Activated CD8-positive, alpha-beta memory T cell treated with anti-CD3 and anti-CD28 coated beads for 36 hours (primary cell): ENCODE measurements around the gene HLA-DMB. TPM values are rescaled to one million over a fixed set of nuclear protein-coding genes. Genes with fewer than 3 reads are reported as not detected.

Experiments used
- CTCF ChIA-PET: fragments of 350-600 bp; sonication (Branson Sonifier 250); formaldehyde crosslinking; loops from one replicate; lab custom pipeline; 2021; ENCODE audit warnings: antibody characterized with exemption; lab: Charles Lee
- POLR2A ChIA-PET: fragments of 350-600 bp; sonication (Branson Sonifier 250); formaldehyde crosslinking; loops from one replicate; lab custom pipeline; 2021; ENCODE audit warnings: antibody characterized with exemption; lab: Charles Lee
- total RNA-seq, 2 experiments: library from RNA; stranded (reverse); gene quantifications; one replicate each; pipeline ENCODE4 v1.2.3, GENCODE V29; 2021

Gene HLA-DMB
- total RNA-seq, 2 experiments from 2014 or later = 2.2 to 2.6 TPM

- POLR2A ChIA-PET = no interaction called here
Measured at GRCh38 chr6:32903952-32904351, 36.9 kb downstream of the HLA-DMB start.

DNA sequence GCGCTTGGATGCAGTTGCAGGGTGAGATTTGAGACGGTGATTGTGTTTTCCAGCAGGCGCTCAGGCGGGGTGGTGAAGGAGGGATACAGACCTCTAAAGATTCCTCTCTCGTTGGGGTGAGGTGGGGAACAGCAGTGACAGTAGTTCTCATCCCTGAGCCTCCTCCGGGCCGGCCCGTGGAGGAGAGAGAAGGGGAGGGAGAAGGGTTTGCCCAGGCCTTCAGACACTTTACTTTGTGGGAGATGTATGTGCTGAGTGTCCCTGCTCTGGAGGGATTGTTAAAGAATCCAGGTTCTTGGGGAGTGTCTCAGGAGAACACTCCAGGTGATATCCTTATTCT lies 45.9 kb downstream of the HLA-DMB start:
- POLR2A ChIA-PET = interaction anchor here (0.5 to 2.1 kb wide), 5 partner anchors 20 to 77 kb away, joined by 3 to 31 read pairs (median 6); partner anchors contain the start of gene BRD2
- CTCF ChIA-PET = interaction anchor here (0.6 to 4.3 kb wide), 10 partner anchors 10 to 341 kb away, joined by 3 to 26 read pairs (median 6); partner anchors contain the start of genes HLA-DMA and TAP2

More at GRCh38 chr6:32903952-32904351, 36.9 kb downstream of the HLA-DMB start:
- CTCF ChIA-PET = interaction anchor here (1.6 to 1.9 kb wide), 2 partner anchors 18 to 29 kb away, joined by 4 to 6 read pairs; no protein-coding TSS in a partner anchor

DNA sequence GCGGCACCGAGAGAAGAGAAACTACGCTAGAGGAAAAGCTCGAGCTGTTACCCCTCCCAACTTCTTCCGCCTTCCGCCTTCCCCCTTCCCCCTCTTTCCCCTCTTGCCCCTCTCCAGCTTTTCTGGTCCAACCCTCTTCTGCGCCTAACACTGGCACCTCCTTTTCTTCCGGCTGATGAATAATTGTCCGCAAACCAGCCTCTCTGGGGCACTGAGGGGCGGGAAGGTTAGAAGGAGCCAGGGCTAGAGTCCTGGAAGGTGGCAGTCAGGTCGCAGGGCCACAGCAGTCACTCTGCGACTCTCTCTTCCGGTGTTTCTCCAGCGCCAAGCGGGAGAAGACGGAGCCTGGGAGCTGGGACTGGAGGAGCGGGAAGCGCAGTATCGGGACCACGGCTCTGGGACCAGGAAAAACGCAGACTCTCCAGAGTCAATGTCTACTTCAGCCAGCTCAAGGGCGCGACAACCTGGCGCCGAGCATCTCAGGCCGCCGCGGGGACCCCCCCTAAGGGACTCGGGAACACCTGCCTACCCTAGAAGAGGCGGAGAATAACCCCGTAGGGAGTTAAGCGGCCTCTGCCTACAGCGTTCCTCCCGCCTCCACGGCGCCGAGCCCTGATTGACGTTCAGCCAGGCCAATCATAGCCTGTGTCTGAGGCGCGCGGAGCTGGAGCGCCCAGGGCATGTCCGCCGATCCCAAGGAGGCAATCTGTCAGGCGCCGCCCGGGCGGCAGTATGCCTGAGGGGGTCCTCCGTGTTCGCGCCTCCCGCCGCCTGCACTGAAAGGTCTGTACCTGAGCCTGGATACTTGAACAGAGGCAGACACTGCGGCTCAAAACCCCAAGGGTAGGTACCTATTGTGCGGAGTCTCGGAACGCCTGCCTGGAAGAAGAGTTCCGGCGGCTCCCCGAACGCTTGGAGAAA lies 46.5 kb downstream of the HLA-DMB start:
- ChIA-PET CTCF (interaction anchor here (0.6 to 4.3 kb wide), 11 partner anchors 9 to 342 kb away, joined by 3 to 26 read pairs (median 5); partner anchors contain the start of genes PSMB9, TAP1 and TAP2), POLR2A (interaction anchor here (0.6 to 2.1 kb wide), 7 partner anchors 21 to 86 kb away, joined by 3 to 31 read pairs (median 5); partner anchors contain the start of gene BRD2)

DNA sequence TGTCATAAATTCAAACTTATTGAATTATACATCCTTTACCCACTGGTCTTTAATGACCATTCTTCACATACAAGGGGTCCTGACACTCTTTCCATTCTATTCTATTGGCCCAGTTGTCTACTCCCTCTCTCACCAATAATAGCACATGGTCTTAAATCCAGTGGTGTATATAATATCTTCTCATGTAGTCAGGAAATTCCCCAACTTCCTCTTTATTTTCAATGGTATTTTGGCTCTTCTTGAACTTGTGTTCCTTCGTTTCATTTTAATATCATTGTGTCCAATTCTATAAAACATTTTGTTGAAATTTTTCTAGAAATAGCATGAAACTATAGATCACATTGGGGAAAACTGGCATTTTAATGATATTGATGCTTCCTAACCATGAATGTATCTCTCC lies 50.0 kb downstream of the HLA-DMB start:
- ChIA-PET POLR2A (no interaction called here), CTCF (interaction anchor here (1.2 to 1.3 kb wide), 2 partner anchors 43 to 94 kb away, joined by 4 to 6 read pairs; no protein-coding TSS in a partner anchor)

DNA sequence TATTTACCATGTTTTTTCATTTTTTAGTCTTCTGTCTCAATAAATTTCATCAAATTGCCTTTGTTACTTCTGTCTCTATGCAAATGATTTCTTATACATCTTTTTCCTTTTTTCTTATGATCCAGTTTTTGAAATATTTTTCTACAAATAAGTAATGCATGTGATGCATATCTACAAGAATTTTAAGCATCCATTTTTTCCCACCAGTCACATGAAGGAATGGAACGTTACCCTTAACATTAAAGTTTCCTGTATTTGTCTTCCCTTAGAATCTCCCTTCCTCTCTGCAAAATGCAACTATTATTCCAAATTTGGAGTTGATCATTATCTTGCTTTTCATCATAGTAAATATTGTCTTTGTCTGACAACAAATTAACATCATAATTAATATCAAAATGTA lies 51.3 kb downstream of the HLA-DMB start:
- POLR2A ChIA-PET = no interaction called here

DNA sequence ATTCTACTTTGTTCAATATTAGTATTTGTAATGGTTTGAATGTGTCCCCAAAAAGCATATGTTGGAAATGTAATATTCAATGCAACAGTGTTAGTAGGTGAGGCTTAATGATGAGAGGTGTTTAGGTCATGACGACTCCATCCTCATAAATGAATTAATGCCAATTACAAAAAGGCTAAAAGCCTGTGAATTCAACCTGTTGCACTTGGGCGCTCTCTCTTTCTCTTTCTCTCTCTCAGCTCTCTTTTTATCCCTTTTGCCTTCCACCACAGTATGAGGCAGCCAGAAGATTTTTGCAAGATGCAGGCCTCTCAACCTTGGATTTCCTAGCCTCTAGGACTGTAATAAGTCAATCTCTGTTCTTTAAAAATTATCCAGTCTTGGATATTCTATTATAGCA lies 52.3 kb downstream of the HLA-DMB start:
- ChIA-PET CTCF (interaction anchor here (1.5 kb wide), 1 partner anchor 59 kb away, joined by 3 read pairs; no protein-coding TSS in a partner anchor), POLR2A (no interaction called here)

More for the DNA sequence above, 51.3 kb downstream of the HLA-DMB start:
- CTCF ChIA-PET = interaction anchor here (1.2 to 1.3 kb wide), 2 partner anchors 44 to 95 kb away, joined by 4 to 6 read pairs; no protein-coding TSS in a partner anchor

GRCh38 chr6:32887616-32888015 lies 53.2 kb downstream of the HLA-DMB start:
- CTCF ChIA-PET = interaction anchor here (1.5 kb wide), 1 partner anchor 60 kb away, joined by 3 read pairs; no protein-coding TSS in a partner anchor
- POLR2A ChIA-PET = no interaction called here

GRCh38 chr6:32886681-32887383 lies 54.0 kb downstream of the HLA-DMB start:
- CTCF ChIA-PET = interaction anchor here (0.9 to 5.3 kb wide), 12 partner anchors 18 to 114 kb away, joined by 3 to 35 read pairs (median 4); partner anchors contain the start of genes HLA-DMA and TAP2
- POLR2A ChIA-PET = interaction anchor here (0.6 to 1.0 kb wide), 2 partner anchors 98 to 259 kb away, joined by 3 read pairs; no protein-coding TSS in a partner anchor

GRCh38 chr6:32885698-32886286 lies 55.0 kb downstream of the HLA-DMB start:
- ChIA-PET POLR2A (interaction anchor here (0.6 to 1.0 kb wide), 3 partner anchors 86 to 258 kb away, joined by 3 read pairs; no protein-coding TSS in a partner anchor), CTCF (interaction anchor here (0.5 to 5.3 kb wide), 17 partner anchors 9 to 422 kb away, joined by 3 to 35 read pairs (median 4); partner anchors contain the start of genes HLA-DMA and TAP2)

Other genes with a start within 250 kb of the HLA-DMB start
- under 1 TPM; 0.48 to 0.55 TPM for gene HLA-DQA2, start 199.6 kb downstream of the HLA-DMB start, total RNA-seq
- gene HLA-DQB2, start 177.5 kb downstream of the HLA-DMB start, total RNA-seq = under 1 TPM in 1 of 2 experiments, not detected in 1; 0.36 TPM
- gene HLA-DOB, start 124.0 kb downstream of the HLA-DMB start, total RNA-seq = 1 to 10 TPM in 1 of 2 experiments, under 1 TPM in 1; 0.72 to 1.2 TPM
- gene TAP2, start 102.3 kb downstream of the HLA-DMB start, total RNA-seq = 100 to 1,000 TPM; 178 to 199 TPM
- gene PSMB8, start 97.0 kb downstream of the HLA-DMB start, total RNA-seq = 100 to 1,000 TPM; 295 TPM
- 100 to 1,000 TPM; 296 to 298 TPM for gene TAP1, start 87.3 kb downstream of the HLA-DMB start, total RNA-seq
- gene PSMB9, start 86.8 kb downstream of the HLA-DMB start, total RNA-seq = 100 to 1,000 TPM; 206 to 207 TPM
- gene HLA-DMA, start 12.1 kb upstream of the HLA-DMB start, total RNA-seq = 10 to 100 TPM in 1 of 2 experiments, 1 to 10 TPM in 1; 9.9 to 11.7 TPM
- gene BRD2, start 27.6 kb upstream of the HLA-DMB start, total RNA-seq = 100 to 1,000 TPM; 327 to 333 TPM
- gene HLA-DOA, start 68.6 kb upstream of the HLA-DMB start, total RNA-seq = 1 to 10 TPM; 3.6 to 4.8 TPM
- gene HLA-DPA1, start 132.6 kb upstream of the HLA-DMB start, total RNA-seq = 10 to 100 TPM; 43.5 to 46.9 TPM
- 10 to 100 TPM; 10.4 to 10.9 TPM for gene HLA-DPB1, start 135.0 kb upstream of the HLA-DMB start, total RNA-seq